Fibroblast of pulmonary artery (primary cell): ENCODE results near the gene ANK2.

Experiments used
- DNase-seq: peaks from one replicate; pipeline ENCODE4 v3.0.0-alpha.2; 2010; ENCODE audit warnings: low read depth
- H3K4me3 ChIP-seq: replicated peaks from 2 replicates; pipeline ENCODE4 v1.5.1; 2011; ENCODE audit warnings: low read depth, mild to moderate bottlenecking, control low read depth, low read length, moderate library complexity
- TF ChIP-seq, protein P1 (sequence below): IDR thresholded peaks from 2 replicates; pipeline ENCODE4 v1.5.1; 2011; ENCODE audit warnings: mild to moderate bottlenecking, control low read depth, low read length, inconsistent platforms; ENCODE audit errors: missing control alignments

ANK2 gene

DNA sequence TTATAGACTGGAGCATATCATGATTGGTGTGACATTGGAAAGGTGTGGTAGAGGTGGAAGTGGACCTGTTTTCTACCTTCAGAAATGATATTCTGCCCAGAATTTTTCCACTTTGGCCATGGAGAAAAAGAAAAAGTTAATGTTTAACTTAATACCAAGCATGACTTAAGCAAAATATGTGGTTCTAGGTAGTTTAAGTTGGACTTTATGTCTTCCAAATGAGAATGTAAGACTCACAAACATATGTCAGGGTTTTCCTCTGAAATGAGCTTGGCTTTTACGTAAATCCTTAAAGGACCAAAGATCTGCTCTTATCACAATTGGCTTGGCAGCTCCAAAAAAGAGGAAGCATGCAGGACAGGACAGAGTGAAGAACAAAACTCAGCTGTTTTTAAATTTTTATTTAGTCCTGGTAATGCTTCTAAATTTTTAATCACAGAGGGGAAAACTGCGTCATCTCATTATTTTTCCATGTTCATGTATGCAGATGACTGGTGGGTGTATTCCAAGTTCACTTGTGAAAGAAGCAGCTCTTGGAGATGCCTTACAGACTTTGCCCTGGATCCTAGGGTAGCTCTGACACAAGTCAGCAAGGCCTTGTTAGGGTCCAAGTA is 98.2 kb downstream of the ANK2 start:
- no peak for DNase-seq

GRCh38 chr4:113148925-113149324 is 99.5 kb downstream of the ANK2 start:
- TF ChIP-seq, protein P1, sequence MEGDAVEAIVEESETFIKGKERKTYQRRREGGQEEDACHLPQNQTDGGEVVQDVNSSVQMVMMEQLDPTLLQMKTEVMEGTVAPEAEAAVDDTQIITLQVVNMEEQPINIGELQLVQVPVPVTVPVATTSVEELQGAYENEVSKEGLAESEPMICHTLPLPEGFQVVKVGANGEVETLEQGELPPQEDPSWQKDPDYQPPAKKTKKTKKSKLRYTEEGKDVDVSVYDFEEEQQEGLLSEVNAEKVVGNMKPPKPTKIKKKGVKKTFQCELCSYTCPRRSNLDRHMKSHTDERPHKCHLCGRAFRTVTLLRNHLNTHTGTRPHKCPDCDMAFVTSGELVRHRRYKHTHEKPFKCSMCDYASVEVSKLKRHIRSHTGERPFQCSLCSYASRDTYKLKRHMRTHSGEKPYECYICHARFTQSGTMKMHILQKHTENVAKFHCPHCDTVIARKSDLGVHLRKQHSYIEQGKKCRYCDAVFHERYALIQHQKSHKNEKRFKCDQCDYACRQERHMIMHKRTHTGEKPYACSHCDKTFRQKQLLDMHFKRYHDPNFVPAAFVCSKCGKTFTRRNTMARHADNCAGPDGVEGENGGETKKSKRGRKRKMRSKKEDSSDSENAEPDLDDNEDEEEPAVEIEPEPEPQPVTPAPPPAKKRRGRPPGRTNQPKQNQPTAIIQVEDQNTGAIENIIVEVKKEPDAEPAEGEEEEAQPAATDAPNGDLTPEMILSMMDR, result no peak
- no peak for DNase-seq
- H3K4me3 ChIP-seq, result no peak overlapping the region

More for the DNA sequence above, 98.2 kb downstream of the ANK2 start:
- no peak overlapping the region for H3K4me3 ChIP-seq
- TF ChIP-seq, protein P1, result no peak

GRCh38 chr4:113153529-113154101 is 104.2 kb downstream of the ANK2 start:
- peak; percentile 11 for DNase-seq

DNA sequence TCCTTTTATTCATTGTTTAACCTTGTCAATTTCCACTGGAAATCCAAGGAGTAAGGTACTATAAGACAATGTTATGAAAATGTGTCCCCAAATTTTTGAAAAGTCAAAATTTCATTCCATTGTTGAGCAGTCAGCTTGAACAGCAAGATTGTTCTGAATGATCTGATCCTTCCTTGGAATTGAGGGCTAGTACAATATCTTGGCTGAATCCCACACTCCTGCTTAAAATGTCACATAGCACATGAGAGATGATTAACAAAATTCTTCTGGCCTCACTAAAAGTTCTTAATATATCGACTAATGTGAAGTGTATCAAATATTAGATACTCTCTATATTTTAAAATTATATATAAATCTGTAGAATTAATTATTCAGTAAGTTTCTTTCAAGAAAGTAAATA is 104.8 kb downstream of the ANK2 start:
- TF ChIP-seq, protein P1, result no peak
- H3K4me3 ChIP-seq, result no peak overlapping the region
- DNase-seq, result no peak

More at GRCh38 chr4:113153529-113154101, 104.2 kb downstream of the ANK2 start:
- no peak overlapping the region for H3K4me3 ChIP-seq
- TF ChIP-seq, protein P1, result no peak

DNA sequence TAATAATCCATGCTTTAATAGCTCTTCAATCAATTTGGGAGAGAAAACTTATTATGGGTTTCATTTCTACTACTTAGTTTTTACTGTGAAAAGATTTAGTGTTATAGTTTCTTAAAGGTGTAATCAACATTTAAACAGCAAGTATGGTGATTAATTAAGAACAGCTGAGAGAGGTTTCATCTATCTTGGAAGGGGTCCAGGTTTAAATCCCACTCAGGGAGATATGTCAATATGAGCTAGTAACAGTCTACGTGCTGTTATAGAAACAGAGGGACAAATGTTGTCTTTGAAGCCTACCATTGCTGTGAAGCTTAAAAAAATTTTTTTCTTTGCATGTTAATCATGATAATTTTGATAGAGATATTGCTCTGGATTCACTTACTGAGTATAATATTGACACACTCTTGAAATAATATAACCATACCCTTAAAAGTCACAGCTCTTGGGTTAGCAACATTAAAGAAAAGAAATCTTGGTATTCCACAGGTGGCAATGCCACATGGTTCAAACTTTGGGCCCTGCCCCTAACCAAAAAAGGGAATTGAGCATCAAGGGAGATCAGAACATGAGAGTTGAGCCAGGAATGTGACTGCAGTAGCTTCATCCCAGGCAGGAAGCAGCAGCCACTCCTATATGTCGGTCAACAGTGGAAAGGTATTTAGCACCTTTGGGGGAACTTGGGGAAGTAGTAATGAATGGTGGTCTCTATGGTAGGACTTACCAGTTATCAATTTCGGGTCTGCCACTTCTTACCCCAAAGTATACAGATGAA is 107.8 kb downstream of the ANK2 start:
- TF ChIP-seq, protein P1, result no peak
- no peak overlapping the region for H3K4me3 ChIP-seq
- DNase-seq, result no peak

DNA sequence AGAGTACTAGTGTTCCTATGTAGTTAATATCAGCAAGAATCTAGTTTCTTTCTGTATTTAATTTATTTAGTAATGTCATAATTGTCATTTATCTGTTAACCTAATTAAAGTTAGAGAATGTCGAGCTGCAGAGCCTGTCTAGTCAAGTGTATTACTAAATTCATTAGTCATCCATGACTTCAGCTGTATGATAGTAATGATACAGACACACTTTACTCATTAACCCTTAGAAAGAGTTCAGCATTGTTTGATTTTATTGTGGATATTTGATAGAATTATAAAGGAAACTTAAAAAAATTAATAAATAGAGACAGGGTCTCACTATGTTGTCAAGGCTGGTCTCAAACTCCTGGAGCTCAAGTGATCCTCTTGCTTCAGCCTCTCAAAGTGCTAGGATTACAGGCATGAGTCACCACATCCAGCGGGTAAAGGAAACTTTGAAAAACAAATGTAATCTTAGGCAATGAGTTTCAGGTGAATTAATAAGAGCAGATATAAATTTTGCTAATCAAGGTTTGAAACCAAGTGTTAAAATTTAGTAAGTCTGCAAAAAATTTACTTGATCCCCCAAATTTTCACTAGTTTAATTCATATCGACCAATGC is 110.6 kb downstream of the ANK2 start:
- H3K4me3 ChIP-seq, result no peak overlapping the region
- TF ChIP-seq, protein P1, result no peak
- no peak for DNase-seq
